Left ventricle myocardium inferior (tissue), 1 donor: Measurements from ENCODE around the gene COLGALT1. TPM values are rescaled to one million over a fixed set of nuclear protein-coding genes. Genes with fewer than 3 reads are reported as not detected.

Experiments used
- DNase-seq: peaks from one replicate; pipeline ENCODE4 v3.0.0-alpha.2; 2020
- H3K27ac ChIP-seq: fragments of 200-600 bp; replicated peaks from 2 replicates; pipeline ENCODE4 v1.8.0; 2021
- H3K27me3 ChIP-seq: fragments of 200-600 bp; 2 replicates; pipeline ENCODE4 v1.8.0; 2021; ENCODE audit warnings: low read depth
- H3K36me3 ChIP-seq: fragments of 200-600 bp; 2 replicates; pipeline ENCODE4 v1.8.0; 2021
- H3K4me1 ChIP-seq: fragments of 200-600 bp; 2 replicates; pipeline ENCODE4 v1.8.0; 2021
- H3K4me3 ChIP-seq: fragments of 200-600 bp; 2 replicates; pipeline ENCODE4 v1.8.0; 2021; ENCODE audit warnings: mild to moderate bottlenecking, moderate library complexity
- H3K9me3 ChIP-seq: fragments of 200-600 bp; replicated peaks from 2 replicates; pipeline ENCODE4 v1.8.0; 2021
- intact Hi-C: fragments of 100-400 bp; cut with micrococcal nuclease; formaldehyde crosslinking; loops from one replicate; pipeline ENCODE4 v1.11.0; 2022
- total RNA-seq: library from RNA; stranded (reverse); fragmentation: NEBNext Ultra II Directional; extraction: Animal tissue kit (Norgen Biotek cat#: 25700); gene quantifications from one replicate; pipeline ENCODE4 v1.2.1, GENCODE V29; 2021
- TF ChIP-seq, protein P1 (sequence below): fragments of 200-600 bp; IDR thresholded peaks from 2 replicates; pipeline ENCODE4 v1.8.0; 2021; ENCODE audit warnings: antibody characterized with exemption, mild to moderate bottlenecking, borderline replicate concordance
- donor health status: DM: no; HTN: yes; CAD: no; lungs with severe emphysema.

Gene COLGALT1
- total RNA-seq, 1 donor from 2014 or later: 31.2 TPM

DNA sequence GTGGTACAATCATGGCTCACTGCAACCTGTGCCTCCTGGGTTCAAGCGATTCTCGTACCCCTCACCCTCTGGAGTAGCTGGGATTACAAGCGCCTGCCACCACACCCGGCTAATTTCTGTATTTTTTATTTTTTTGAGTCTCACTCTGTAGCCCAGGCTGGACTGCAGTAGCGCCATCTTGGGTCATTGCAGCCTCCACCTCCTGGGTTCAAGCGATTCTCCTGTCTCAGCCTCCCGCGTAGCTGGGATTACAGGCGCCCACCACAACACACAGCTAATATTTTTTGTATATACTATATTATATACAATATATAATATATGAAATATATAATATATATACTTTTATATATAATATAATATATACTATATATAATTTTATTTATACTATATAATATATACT is 52.5 kb downstream of the COLGALT1 start:
- Histone ChIP-seq H3K27me3 (peaks cover 43% of the 10 kb centered on the region), H3K27ac (no peak overlapping the region), H3K4me3 (no peak overlapping the region), H3K36me3 (no peaks in the 10 kb centered on the region), H3K4me1 (peaks cover 14% of the 10 kb centered on the region), H3K9me3 (no peaks in the 10 kb centered on the region)
- TF ChIP-seq, protein P1, sequence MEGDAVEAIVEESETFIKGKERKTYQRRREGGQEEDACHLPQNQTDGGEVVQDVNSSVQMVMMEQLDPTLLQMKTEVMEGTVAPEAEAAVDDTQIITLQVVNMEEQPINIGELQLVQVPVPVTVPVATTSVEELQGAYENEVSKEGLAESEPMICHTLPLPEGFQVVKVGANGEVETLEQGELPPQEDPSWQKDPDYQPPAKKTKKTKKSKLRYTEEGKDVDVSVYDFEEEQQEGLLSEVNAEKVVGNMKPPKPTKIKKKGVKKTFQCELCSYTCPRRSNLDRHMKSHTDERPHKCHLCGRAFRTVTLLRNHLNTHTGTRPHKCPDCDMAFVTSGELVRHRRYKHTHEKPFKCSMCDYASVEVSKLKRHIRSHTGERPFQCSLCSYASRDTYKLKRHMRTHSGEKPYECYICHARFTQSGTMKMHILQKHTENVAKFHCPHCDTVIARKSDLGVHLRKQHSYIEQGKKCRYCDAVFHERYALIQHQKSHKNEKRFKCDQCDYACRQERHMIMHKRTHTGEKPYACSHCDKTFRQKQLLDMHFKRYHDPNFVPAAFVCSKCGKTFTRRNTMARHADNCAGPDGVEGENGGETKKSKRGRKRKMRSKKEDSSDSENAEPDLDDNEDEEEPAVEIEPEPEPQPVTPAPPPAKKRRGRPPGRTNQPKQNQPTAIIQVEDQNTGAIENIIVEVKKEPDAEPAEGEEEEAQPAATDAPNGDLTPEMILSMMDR: no peak
- no peak for DNase-seq
- intact Hi-C loops: no loop called here

- DNase-seq: no peak
- TF ChIP-seq, protein P1: no peak
- intact Hi-C loops: no loop called here
- no peak overlapping the region for H3K4me3 ChIP-seq
- H3K4me1 ChIP-seq: peaks cover 13% of the 10 kb centered on the region
- no peak overlapping the region for H3K27ac ChIP-seq
- peaks cover 40% of the 10 kb centered on the region for H3K27me3 ChIP-seq
- H3K9me3 ChIP-seq: no peaks in the 10 kb centered on the region
- H3K36me3 ChIP-seq: no peaks in the 10 kb centered on the region
These were observed 54.9 kb downstream of the COLGALT1 start for GRCh38 chr19:17610384-17610783.

- TF ChIP-seq, protein P1: no peak
- peaks cover 3% of the 10 kb centered on the region for H3K4me1 ChIP-seq
- no peak for DNase-seq
- H3K4me3 ChIP-seq: no peak overlapping the region
- H3K27me3 ChIP-seq: peaks cover 40% of the 10 kb centered on the region
- H3K27ac ChIP-seq: no peak overlapping the region
- intact Hi-C loops: no loop called here
- no peaks in the 10 kb centered on the region for H3K9me3 ChIP-seq
- no peaks in the 10 kb centered on the region for H3K36me3 ChIP-seq
These were observed 56.2 kb downstream of the COLGALT1 start for GRCh38 chr19:17611462-17612244.

DNA sequence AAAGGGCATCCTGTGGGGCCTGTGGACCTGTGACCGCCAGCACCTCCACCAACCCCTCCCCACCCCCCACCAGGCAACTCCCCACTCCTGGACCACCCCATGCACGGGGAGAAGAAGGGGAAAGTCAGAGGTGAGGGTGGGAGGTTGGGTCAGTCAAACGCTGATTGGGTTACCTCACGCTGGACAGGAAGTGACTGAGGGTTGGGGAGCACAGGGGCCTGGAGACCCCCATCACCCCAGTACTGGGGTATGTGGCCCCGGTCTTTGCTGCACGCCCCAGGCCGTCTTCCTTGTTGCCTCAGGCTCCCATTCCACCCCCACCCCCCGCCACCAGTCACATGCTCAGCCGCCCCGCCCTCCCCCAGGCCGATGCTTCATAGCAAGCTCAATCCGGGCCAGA is 59.0 kb downstream of the COLGALT1 start:
- Histone ChIP-seq H3K4me1 (peaks cover 4% of the 10 kb centered on the region), H3K27me3 (peaks cover 47% of the 10 kb centered on the region), H3K27ac (no peak overlapping the region), H3K4me3 (no peak overlapping the region), H3K36me3 (no peaks in the 10 kb centered on the region), H3K9me3 (no peaks in the 10 kb centered on the region)
- intact Hi-C loops: no loop called here
- DNase-seq: no peak
- TF ChIP-seq, protein P1: no peak

GRCh38 chr19:17615889-17616685 is 60.6 kb downstream of the COLGALT1 start:
- Histone ChIP-seq H3K4me1 (peaks cover 4% of the 10 kb centered on the region), H3K27ac (no peak overlapping the region), H3K9me3 (peaks cover 3% of the 10 kb centered on the region), H3K36me3 (no peaks in the 10 kb centered on the region), H3K27me3 (peaks cover 47% of the 10 kb centered on the region), H3K4me3 (peak overlapping the region; percentile 29)
- intact Hi-C loops: no loop called here
- DNase-seq: no peak
- TF ChIP-seq, protein P1: no peak
